B cell (primary cell): ENCODE data around the gene ADORA2A. TPM values are rescaled to one million over a fixed set of nuclear protein-coding genes. Genes with fewer than 3 reads are reported as not detected.
A peak's percentile ranks its signal among the peaks of the same experiment; 100 is the strongest.

Source experiments
- ATAC-seq: fragments of 200-7000 bp; cut with Tn5 transposase; one replicate; pipeline ENCODE4 v1.10.0; 2021; ENCODE audit warnings: low read depth, mild to moderate bottlenecking, moderate number of reproducible peaks, moderate library complexity
- CTCF ChIA-PET: fragments of 350-600 bp; sonication (Branson Sonifier 250); formaldehyde crosslinking; loops from one replicate; lab custom pipeline; 2021; ENCODE audit warnings: antibody characterized with exemption, inconsistent platforms; lab: Charles Lee
- POLR2A ChIA-PET: fragments of 350-600 bp; sonication (Branson Sonifier 250); formaldehyde crosslinking; loops from one replicate; lab custom pipeline; 2021; ENCODE audit warnings: antibody characterized with exemption; lab: Charles Lee
- DNase-seq: peaks from one replicate; pipeline ENCODE4 v3.0.0; 2013
- H2AFZ ChIP-seq: 2 replicates; pipeline ENCODE4 v1.6.1; 2012; ENCODE audit warnings: mild to moderate bottlenecking, low read depth, low read length; ENCODE audit not compliant: insufficient read depth, poor library complexity, severe bottlenecking
- H3K27ac ChIP-seq, 2 donors: 1 replicate in 1 of 2; 2 replicates in 1 of 2; pipeline ENCODE4 v1.5.1; 2012 to 2013; ENCODE audit warnings: low read length in 2 of 2, mild to moderate bottlenecking in 2 of 2, moderate library complexity in 1 of 2
- H3K27me3 ChIP-seq, 4 experiments: fragments of 200-600 bp in 1 of 4; sonication (generic) in 1 of 4; replicated peaks in 1 of 4; 1 replicate in 2 of 4; 2 replicates in 2 of 4; pipeline versions ENCODE4 v1.6.1 to v1.7.0; 2013 to 2016; ENCODE audit warnings: low read length in 3 of 4, mild to moderate bottlenecking in 2 of 4, mixed read lengths in 1 of 4, moderate library complexity in 1 of 4; ENCODE audit not compliant: insufficient read depth in 4 of 4, control insufficient read depth in 3 of 4; ENCODE audit errors: control extremely low read depth in 1 of 4
- H3K36me3 ChIP-seq, 2 experiments: replicated peaks in 1 of 2; 1 replicate in 1 of 2; 2 replicates in 1 of 2; pipeline versions ENCODE4 v1.6.1 to v1.7.1; 2013; ENCODE audit warnings: low read length in 1 of 2; ENCODE audit not compliant: insufficient read depth in 2 of 2, control insufficient read depth in 1 of 2; ENCODE audit errors: control extremely low read depth in 1 of 2, extremely low read depth in 1 of 2
- H3K4me1 ChIP-seq, 2 donors: fragments of 200-600 bp in 1 of 2; sonication (generic) in 1 of 2; 1 replicate in 1 of 2; 2 replicates in 1 of 2; pipeline versions ENCODE4 v1.5.1 to v1.6.1; 2013 to 2017; ENCODE audit warnings: low read length in 2 of 2; ENCODE audit not compliant: control insufficient read depth in 2 of 2, insufficient read depth in 2 of 2
- H3K4me2 ChIP-seq: replicated peaks from 2 replicates; pipeline ENCODE3; 2012; ENCODE audit warnings: mild to moderate bottlenecking, low read depth, low read length; ENCODE audit not compliant: poor library complexity, severe bottlenecking
- H3K4me3 ChIP-seq, 5 experiments: fragments of 200-600 bp in 1 of 5; sonication (generic) in 1 of 5; 1 replicate in 3 of 5; 2 replicates in 2 of 5; pipeline versions ENCODE4 v1.5.1 to v1.7.0; 2011 to 2016; ENCODE audit warnings: low read length in 4 of 5, mild to moderate bottlenecking in 4 of 5, low read depth in 2 of 5, control low read depth in 1 of 5, moderate library complexity in 1 of 5; ENCODE audit not compliant: insufficient read depth in 1 of 5; ENCODE audit errors: control extremely low read depth in 1 of 5, extremely low read depth in 1 of 5
- H3K79me2 ChIP-seq: fragments of 200-600 bp; sonication (generic); one replicate; pipeline ENCODE4 v1.6.0; 2016; ENCODE audit warnings: low read length; ENCODE audit not compliant: control insufficient read depth, insufficient read depth
- H3K9ac ChIP-seq: fragments of 200-600 bp; sonication (generic); 2 replicates; pipeline ENCODE4 v1.6.1; 2017; ENCODE audit warnings: mild to moderate bottlenecking, low read length, moderate library complexity
- H3K9me3 ChIP-seq, 3 donors: one replicate each; pipeline versions ENCODE4 v1.6.1 to v1.7.1; 2013; ENCODE audit warnings: low read length in 2 of 3; ENCODE audit not compliant: control insufficient read depth in 2 of 3, insufficient read depth in 1 of 3; ENCODE audit errors: control extremely low read depth in 1 of 3
- H4K20me1 ChIP-seq: 2 replicates; pipeline ENCODE4 v1.6.0; 2012; ENCODE audit warnings: mild to moderate bottlenecking, low read length; ENCODE audit not compliant: insufficient read depth, control insufficient read depth, poor library complexity, severe bottlenecking
- H3K27ac Mint-ChIP-seq: one replicate; pipeline ENCODE4 v1.8.0; 2021; ENCODE audit warnings: mixed read lengths
- H3K27me3 Mint-ChIP-seq: one replicate; pipeline ENCODE4 v1.8.0; 2021; ENCODE audit warnings: mixed read lengths
- H3K4me1 Mint-ChIP-seq: one replicate; pipeline ENCODE4 v1.8.0; 2021; ENCODE audit warnings: mixed read lengths
- H3K4me3 Mint-ChIP-seq: one replicate; pipeline ENCODE4 v1.8.0; 2021; ENCODE audit warnings: mixed read lengths
- H3K9me3 Mint-ChIP-seq: one replicate; pipeline ENCODE4 v1.8.0; 2022; ENCODE audit warnings: mixed read lengths; ENCODE audit not compliant: insufficient read depth
- EZH2 ChIP-seq: IDR thresholded peaks from 2 replicates; pipeline ENCODE4 v1.6.1; 2012; ENCODE audit warnings: borderline replicate concordance, low read depth, mild to moderate bottlenecking, moderate library complexity, low read length; ENCODE audit not compliant: insufficient read depth, poor library complexity, severe bottlenecking
- WGBS: methylation state at CpG from one replicate; pipeline ENCODE4 v1.1.5; 2013; ENCODE audit warnings: missing lambda C conversion rate; ENCODE audit not compliant: insufficient coverage; 5-methylcytosine and 5-hydroxymethylcytosine counted together
- intact Hi-C: fragments of 100-400 bp; cut with micrococcal nuclease; formaldehyde crosslinking; loops from one replicate; pipeline ENCODE4 v1.10.0; 2022
- polyA plus RNA-seq: library from polyadenylated mRNA; depleted of rRNA; stranded (reverse); fragments of >200 nt; gene quantifications from 2 replicates; pipeline ENCODE4 v1.2.3, GENCODE V29; 2012
- total RNA-seq, 2 donors: library from RNA; stranded (reverse); fragments of 120-200 nt in 1 of 2; gene quantifications; 1 replicate in 1 of 2; 2 replicates in 1 of 2; pipeline versions ENCODE4 v1.2.3 to v1.2.4, GENCODE V29; 2013 to 2022
- TF ChIP-seq, protein P1 (sequence below): fragments of 200-600 bp; IDR thresholded peaks from one replicate; pipeline ENCODE4 v1.8.0; 2022; ENCODE audit warnings: antibody characterized with exemption, mild to moderate bottlenecking

Gene ADORA2A
- total and polyA plus RNA-seq, 2 donors (not counting 1 experiment from before 2014, with no cell fraction given), result 30.5 to 45.4 TPM

- H4K20me1 ChIP-seq, result peaks cover 45% of the 10 kb centered on the region
- ChIA-PET POLR2A (no interaction called here), CTCF (no interaction called here)
- Mint-ChIP-seq H3K27ac (no peak overlapping the region), H3K9me3 (no peaks in the 10 kb centered on the region), H3K27me3 (no peaks in the 10 kb centered on the region), H3K4me3 (no peak overlapping the region), H3K4me1 (peaks cover 32% of the 10 kb centered on the region)
- H3K4me2 ChIP-seq, result no peak overlapping the region
- intact Hi-C loops, result no loop called here
- H3K79me2 ChIP-seq, result peaks cover 64% of the 10 kb centered on the region
- WGBS, result 96% methylated on average over 12 of the region's 12 CpGs
- ATAC-seq, result no peak
- TF ChIP-seq, protein P1, sequence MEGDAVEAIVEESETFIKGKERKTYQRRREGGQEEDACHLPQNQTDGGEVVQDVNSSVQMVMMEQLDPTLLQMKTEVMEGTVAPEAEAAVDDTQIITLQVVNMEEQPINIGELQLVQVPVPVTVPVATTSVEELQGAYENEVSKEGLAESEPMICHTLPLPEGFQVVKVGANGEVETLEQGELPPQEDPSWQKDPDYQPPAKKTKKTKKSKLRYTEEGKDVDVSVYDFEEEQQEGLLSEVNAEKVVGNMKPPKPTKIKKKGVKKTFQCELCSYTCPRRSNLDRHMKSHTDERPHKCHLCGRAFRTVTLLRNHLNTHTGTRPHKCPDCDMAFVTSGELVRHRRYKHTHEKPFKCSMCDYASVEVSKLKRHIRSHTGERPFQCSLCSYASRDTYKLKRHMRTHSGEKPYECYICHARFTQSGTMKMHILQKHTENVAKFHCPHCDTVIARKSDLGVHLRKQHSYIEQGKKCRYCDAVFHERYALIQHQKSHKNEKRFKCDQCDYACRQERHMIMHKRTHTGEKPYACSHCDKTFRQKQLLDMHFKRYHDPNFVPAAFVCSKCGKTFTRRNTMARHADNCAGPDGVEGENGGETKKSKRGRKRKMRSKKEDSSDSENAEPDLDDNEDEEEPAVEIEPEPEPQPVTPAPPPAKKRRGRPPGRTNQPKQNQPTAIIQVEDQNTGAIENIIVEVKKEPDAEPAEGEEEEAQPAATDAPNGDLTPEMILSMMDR, result no peak
- no peak for TF ChIP-seq EZH2
- peaks cover under 1 to 13% of the 10 kb centered on the region in 2 donors for H3K4me1 ChIP-seq
- no peaks in the 10 kb centered on the region for H3K9me3 ChIP-seq
- H3K9ac ChIP-seq, result no peak overlapping the region
- no peak overlapping the region for H3K4me3 ChIP-seq
- H3K27ac ChIP-seq, result no peak overlapping the region
- peaks cover 11 to 41% of the 10 kb centered on the region in 2 experiments for H3K36me3 ChIP-seq
- no peaks in the 10 kb centered on the region for H3K27me3 ChIP-seq
- H2AFZ ChIP-seq, result no peak overlapping the region
- no peak for DNase-seq
Observed at GRCh38 chr22:24444729-24445466, 17.5 kb downstream of the ADORA2A start.

- DNase-seq (no peak), ATAC-seq (peak; percentile 43)
- peaks cover 11 to 34% of the 10 kb centered on the region in 2 experiments for H3K36me3 ChIP-seq
- intact Hi-C loops, result no loop called here
- H3K27ac Mint-ChIP-seq, result no peak overlapping the region
- no peak overlapping the region for H3K4me3 Mint-ChIP-seq
- no peak overlapping the region for H2AFZ ChIP-seq
- H3K79me2 ChIP-seq, result peaks cover 57% of the 10 kb centered on the region
- H3K4me1 ChIP-seq, result peaks cover 4 to 17% of the 10 kb centered on the region in 2 donors
- peaks cover 42% of the 10 kb centered on the region for H4K20me1 ChIP-seq
- 95% methylated on average over 9 of the region's 11 CpGs for WGBS
- no peaks in the 10 kb centered on the region for H3K27me3 ChIP-seq
- H3K27me3 Mint-ChIP-seq, result no peaks in the 10 kb centered on the region
- peaks cover 34% of the 10 kb centered on the region for H3K4me1 Mint-ChIP-seq
- CTCF ChIA-PET, result interaction anchor here (1.2 kb wide), 1 partner anchor 57 kb away, joined by 3 read pairs; no protein-coding TSS in a partner anchor
- H3K9me3 ChIP-seq, result no peaks in the 10 kb centered on the region
- H3K9ac ChIP-seq, result no peak overlapping the region
- H3K9me3 Mint-ChIP-seq, result no peaks in the 10 kb centered on the region
- TF ChIP-seq, protein P1, result no peak
- TF ChIP-seq EZH2, result no peak
- no peak overlapping the region for H3K27ac ChIP-seq
- POLR2A ChIA-PET, result no interaction called here
- no peak overlapping the region for H3K4me3 ChIP-seq
- no peak overlapping the region for H3K4me2 ChIP-seq
Observed at GRCh38 chr22:24445481-24446259, 18.3 kb downstream of the ADORA2A start.
